Measurements from ENCODE around the gene RALGDS.
"Not testable (repeated sequence)": the region's sequence is repeated elsewhere in the genome, so short reads cannot be mapped to it uniquely, and the experiment has no call there.

The RALGDS gene

GRCh38 chr9:133121198-133121914, at the start of gene RALGDS:
TSS of gene RALGDS (minus strand) at chr9:133121240. CDS start at chr9:133121154, 86 bp downstream.
- peak; percentile 98 for DNase-seq (ENCODE audit: low spot score)

GRCh38 chr9:133170716-133171115, 49.7 kb upstream of the RALGDS start:
- no peak for DNase-seq (ENCODE audit: low spot score)

- not testable (repeated sequence) for DNase-seq (ENCODE audit: low spot score)
These were observed 48.6 kb upstream of the RALGDS start for GRCh38 chr9:133169687-133170086.

DNA sequence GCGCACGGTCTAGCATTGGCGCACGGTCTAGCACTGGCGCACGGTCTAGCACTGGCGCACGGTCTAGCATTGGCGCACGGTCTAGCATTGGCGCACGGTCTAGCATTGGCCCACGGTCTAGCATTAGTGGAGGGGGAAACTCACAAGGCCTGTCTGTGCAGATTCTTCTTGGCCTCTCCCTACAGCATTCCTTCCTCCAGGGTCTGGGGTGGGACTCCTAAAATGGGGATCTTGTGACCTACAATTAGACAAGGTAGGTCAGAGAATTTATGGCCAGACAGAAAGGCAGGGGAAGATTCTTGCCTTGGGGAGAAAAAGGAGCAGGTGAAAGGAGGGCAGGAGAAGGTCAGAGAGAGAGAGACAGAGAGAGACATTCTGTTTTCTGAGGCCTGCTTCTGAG, 48.1 kb upstream of the RALGDS start:
- no peak for DNase-seq (ENCODE audit: low spot score)

DNA sequence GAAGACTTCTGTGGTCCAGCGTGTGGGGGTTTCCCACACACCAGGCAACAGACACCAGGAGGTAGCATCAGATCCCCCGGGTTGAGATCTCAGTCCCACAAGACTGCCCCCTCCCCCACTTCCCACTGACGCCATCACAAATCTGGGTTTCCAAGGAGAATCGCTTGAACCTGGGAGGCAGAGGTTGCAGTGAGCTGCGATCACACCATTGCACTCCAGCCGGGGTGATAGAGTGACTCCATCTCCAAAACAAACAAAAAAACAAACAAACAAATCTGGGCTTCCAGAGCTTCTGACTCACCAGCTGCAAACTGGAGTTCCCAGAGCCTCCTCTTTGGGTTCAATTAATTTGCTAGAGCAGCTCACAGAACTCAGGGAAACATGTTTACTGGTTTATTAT, 47.4 kb upstream of the RALGDS start:
- no peak for DNase-seq (ENCODE audit: low spot score)

DNA sequence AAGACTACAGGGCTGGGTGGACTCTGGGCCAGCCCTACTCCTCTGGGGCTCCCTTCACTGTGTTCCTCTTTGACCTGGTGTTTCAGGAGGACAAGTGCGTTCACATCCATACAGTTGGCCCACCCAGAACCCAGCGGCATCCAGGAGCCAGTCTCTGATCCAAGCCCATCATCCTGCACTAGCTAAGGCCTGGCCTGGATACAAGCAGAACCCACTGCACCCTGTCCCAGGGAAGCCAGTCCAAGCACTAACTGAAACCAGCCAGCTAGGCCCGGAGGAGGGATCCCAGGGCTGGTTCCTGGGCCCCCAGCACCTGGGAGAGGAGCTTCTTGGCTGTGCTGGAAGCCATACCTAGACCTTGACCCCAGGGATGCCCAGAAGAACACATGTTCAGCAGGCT, 46.7 kb upstream of the RALGDS start:
- DNase-seq (ENCODE audit: low spot score): no peak

GRCh38 chr9:133167096-133167730, 46.2 kb upstream of the RALGDS start:
- DNase-seq (ENCODE audit: low spot score): no peak

DNA sequence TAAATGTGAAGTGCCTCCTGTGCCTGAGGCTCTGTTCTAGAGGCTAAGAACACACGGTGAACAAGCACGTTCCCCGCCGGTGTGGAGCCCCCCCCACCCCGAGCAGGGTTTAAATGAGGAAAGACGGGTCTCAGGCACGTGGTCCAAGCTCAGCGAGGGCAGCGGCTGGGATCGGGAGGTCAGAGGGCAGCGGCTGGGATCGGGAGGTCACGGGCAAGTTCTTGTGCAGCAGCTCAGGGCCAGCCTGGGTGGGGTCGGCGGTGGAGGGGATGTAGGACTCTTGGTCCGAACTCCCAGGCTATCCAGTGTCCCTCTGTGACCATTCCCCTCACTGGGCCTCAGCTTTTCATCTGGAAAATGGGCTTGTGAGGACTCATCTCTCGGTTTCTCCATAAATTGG, 45.4 kb upstream of the RALGDS start:
- no peak for DNase-seq (ENCODE audit: low spot score)

DNA sequence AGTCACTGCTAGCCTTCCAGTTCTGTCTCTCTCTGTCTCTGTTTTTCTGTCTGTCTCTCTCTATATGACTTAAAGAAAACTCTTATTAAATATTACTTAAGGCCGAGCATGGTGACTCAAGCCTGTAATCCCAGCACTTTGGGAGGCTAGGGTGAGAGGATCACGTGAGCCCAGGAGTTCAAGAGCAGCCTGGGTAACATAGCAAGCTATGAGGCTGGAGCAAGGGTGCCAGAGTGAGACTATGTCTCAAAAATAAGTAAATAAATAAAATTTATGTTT, 44.4 kb upstream of the RALGDS start:
- DNase-seq (ENCODE audit: low spot score): no peak

DNA sequence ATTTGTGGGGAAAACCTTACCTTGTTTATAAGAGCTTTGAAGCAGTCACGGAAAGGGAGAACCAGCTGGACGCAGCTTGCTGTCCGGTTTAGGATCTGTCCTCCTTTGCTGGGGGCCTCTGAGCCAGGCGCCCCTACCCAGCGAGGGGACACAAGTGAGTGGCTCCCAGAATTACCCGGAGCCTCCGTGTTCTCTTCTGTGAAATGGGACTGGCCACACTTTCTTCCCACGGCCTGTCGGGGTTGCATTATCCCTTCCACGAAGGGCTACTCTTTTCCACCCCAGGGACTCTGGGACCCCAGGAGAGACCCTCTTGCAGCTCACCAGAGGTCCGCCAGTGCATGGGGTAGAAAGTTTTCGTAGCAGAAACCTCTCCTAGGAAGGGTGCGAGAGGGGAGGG, 43.2 kb upstream of the RALGDS start:
- DNase-seq (ENCODE audit: low spot score): no peak

- DNase-seq (ENCODE audit: low spot score): no peak
These were observed 42.6 kb upstream of the RALGDS start, which contains the start of gene GBGT1 for GRCh38 chr9:133163504-133164172. TSS of gene GBGT1 (minus strand) at chr9:133163914. CDS start at chr9:133162412, 1,502 bp downstream.

DNA sequence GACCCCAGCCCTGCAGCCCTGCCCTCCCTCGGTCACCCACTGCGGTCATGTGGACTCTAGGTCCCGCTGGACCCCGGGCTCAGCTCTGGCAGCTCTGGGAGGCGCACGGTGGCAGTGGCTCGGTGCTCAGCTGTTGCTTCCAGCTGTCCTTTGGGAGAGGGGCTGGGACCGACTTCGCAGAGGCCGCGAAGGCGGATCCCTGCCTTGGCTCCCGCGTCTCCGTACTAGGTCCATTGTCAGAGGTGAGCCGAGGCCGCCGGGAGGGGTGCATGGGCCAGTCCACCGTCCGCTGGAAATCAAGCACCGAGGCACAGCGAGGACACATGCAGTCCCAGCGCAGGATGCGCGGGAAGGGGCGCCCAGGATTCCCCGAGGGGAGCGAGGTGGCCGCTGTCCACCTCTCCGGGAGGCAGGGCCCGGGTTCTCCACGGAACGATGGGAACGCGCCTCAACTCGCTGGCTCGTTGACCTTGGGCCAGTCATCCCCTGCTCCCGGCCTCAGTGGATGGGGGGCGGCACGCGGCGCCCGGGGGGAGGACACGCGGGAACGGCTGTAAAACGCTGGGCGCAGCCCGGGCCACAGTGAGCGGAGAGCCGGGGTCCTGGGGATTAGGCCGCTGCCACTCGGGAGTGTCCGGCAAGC, 41.9 kb upstream of the RALGDS start:
- no peak for DNase-seq (ENCODE audit: low spot score)

DNA sequence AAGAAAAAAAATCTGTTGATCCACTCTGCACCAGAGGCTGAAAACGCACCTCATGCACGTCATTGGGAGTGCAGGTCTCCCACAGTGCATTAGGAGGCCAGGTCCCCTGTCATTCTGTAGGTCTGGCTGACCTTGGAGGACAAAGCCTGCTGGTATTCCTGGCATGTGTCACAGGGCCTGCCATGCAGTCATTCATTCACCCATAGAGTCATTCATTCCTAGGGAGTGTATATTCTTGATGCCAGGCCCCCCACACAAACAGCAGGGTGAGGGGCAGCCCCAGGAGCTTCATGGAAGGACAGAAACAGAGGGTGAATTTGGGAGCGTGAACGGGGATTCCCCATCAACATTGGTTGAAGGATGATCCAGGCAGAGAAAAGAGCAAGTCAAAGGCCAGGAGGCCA, 40.5 kb upstream of the RALGDS start:
- peak; percentile 12 for DNase-seq (ENCODE audit: low spot score)

GRCh38 chr9:133160742-133161546, 39.9 kb upstream of the RALGDS start:
- DNase-seq (ENCODE audit: low spot score): peak; percentile 90

DNA sequence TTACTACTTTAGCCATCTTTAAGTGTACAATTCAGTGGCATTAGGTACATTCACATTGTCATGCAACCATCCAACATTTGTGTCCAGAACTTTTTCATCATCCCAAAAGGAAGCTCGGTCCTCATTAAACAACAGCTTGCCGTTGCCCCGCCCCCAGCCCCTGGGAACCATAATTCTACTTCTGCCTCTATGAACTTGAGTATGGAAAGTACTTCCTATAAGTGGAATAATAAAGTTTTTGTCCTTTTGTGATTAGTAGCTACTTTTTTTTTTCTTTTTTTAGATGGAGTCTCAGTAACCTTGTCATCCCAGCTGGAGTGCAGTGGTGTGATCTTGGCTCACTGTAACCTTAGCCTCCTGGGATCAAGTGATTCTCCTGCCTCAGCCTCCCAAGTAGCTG, 37.7 kb upstream of the RALGDS start:
- DNase-seq (ENCODE audit: low spot score): no peak

- no peak for DNase-seq (ENCODE audit: low spot score)
These were observed 34.1 kb upstream of the RALGDS start for GRCh38 chr9:133155156-133155555.

DNA sequence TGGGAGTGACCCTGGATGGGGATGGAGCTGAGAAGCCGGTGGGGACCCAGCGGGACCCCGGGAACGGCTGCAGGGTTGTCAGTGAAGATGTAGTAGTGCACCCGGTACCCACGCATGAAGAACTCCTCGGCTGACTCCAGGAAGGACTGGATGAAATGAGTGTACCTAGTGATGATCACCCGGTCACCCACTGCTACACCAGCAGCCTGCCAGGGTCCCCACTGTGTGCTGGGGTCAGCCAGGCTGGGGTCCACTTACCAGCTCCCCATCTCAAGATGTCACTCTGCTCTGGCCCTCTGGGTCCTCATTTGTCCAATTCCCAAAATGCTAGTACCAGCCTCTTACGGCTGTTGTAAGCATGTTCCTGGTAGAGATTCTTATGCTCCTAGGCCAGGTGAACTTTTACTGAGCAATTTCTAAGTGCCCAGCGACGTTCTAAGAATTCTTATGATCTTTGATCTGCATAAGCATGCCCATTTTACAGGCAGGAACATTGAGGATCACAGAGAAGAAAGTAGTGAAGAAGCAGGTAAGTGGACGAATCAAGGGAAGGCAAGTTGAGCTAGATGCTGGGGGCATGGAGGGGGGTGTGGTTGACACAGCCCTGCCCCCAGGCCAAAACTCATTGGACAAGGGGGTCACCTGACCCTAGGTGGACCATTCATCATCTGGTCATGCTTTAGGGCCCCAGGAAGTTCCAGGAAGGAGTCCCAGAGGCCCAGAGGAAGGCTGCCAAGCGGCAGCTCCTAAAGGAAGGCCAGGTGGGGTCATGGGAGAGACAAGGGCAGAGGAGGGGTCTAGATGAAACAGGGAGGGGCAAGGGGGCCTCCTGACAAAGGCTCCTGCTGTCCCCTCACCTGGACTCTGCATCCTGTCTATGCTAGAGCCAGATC, 33.3 kb upstream of the RALGDS start:
- no peak for DNase-seq (ENCODE audit: low spot score)

DNA sequence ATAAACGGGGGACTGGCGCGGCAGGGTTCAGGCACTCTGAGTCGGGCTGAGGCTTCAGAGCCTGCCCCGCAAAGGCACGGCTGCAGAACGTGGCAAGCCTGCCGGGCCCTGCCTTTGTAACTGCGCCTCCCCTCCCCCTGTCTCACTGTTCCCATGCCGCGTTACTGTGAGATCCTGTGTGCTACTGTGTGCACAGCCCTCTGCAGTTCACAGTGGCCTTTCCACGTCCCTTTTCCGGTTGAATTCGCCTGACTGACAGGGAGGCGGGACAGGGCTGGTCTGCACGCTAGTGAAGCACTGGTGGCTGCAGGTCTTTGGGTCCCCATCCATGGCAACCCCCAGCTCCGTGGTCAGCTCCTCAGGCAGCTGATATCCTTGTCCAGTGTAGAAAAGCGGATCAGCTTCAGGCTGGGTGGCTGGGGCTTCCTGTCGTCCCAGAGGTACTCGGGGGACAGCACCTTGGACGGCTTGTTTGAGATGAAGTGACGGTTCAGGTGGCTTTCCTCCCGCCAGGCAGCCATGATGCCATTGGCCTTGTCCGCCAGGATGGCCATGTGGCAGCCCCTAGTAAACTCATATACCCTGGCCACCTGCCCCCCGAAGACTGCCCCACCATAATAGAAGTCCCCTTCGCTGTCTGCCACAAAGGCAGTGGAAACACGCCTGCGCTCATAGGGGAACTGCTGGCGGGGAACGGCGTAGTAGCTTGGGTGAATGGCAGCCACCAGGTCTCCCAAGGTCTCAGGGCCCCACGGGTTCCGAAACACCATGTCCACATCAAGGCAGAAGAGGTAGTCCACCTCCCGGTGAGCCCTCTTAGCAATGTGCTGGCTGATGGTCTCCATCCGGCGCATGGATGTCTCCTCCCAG, 32.4 kb upstream of the RALGDS start:
- no peak for DNase-seq (ENCODE audit: low spot score)

DNA sequence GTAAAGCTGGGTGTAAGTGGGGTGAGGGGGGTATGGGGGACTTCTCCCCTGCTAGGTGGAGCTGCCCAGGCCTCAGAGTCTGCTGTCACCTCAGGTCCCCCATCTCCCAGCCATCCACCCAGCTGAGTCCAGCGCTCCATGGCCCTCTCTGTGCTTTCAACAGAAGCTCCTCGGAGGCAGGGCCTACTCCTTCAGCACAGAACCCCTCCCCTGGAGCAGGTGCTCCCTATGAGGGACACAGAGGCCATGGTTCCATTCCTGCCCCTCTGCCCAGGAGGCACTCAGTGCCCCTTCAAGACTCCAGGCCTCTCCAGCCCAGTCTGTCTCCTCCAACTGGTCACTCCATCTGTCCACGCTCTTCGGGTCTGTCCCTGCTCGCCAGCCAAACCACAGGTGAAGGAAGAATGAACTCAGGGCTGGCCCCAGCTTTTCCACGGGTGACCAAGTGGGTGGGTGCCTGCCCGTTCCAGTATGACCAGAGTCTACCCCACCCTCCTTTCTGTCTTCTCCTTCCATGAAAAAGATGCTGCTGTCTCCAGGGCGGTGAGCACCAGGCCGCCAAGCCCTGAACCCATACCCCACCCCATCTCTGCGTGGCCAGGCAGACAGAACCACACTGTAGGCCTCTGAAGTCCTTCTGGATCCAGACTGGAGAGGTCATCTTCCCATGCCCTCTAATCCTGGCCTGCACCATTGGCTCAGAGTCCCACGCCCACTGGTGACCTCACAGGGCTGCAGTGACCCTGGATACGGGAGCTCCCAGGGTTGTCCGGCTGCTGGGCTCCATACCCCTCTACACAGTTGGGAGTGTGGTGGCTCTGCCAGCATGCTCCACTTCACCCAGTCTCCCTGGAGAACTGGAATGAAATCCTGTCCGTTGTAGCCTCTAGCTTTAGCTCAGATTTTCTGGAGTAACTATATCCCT, 30.8 kb upstream of the RALGDS start:
- no peak for DNase-seq (ENCODE audit: low spot score)
